B cell (primary cell): ENCODE data around the gene RAP1GAP.

Experiments
- CTCF ChIP-seq: fragments of 200-600 bp; IDR thresholded peaks from one replicate; pipeline ENCODE4 v1.8.0; 2022; ENCODE audit warnings: antibody characterized with exemption, mild to moderate bottlenecking
- EZH2 ChIP-seq: IDR thresholded peaks from 2 replicates; pipeline ENCODE4 v1.6.1; 2012; ENCODE audit warnings: borderline replicate concordance, low read depth, mild to moderate bottlenecking, moderate library complexity, low read length; ENCODE audit not compliant: insufficient read depth, poor library complexity, severe bottlenecking

DNA sequence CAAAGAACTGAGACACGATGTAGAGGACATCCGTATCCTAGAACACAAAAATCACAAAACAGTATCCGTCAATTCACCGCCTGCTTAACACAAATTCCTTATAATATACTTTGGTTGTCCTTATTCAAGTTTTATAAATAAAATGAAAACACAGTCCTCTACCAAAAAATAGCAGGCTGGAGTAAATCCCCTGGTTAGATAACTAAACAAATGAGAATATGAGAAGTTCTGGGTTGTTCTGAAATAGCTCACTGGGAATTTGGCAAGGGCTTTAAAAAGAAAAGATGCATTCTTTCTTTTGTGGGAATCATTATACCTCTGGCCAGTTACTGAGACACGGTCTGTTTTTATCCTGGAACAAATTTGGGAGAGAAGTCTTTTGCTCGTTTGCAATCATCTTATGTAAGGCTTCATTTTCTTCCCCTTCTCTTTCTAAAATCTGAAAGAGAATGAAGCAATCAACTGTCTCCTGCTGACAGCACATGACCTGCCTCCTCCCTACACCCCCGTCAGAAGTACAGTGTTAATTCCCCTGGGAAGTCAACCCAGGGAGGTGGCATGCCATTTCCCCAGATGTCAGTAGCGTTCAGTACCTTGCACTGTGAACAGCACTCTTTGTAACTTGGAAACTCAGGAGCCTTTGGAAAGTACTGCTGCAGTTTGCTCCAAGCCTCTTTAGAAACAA lies 37.1 kb upstream of the RAP1GAP start:
- TF ChIP-seq CTCF (no peak), EZH2 (no peak)
